NCI-H345 treated with DMSO at 0.1 percent for 48 hours (cell line): ENCODE measurements around the gene SPRR5.

Experiments used
- DNase-seq: peaks from one replicate; lab custom pipeline; 2025; ENCODE audit not compliant: unreplicated experiment; lab: John Stamatoyannopoulos, UW

The SPRR5 gene

GRCh38 chr1:152946651-152947256, at the start of gene SPRR5:
TSS of gene SPRR5 (plus strand) at chr1:152947206. CDS start at chr1:152948555, 1,349 bp downstream.
- no peak for DNase-seq

DNA sequence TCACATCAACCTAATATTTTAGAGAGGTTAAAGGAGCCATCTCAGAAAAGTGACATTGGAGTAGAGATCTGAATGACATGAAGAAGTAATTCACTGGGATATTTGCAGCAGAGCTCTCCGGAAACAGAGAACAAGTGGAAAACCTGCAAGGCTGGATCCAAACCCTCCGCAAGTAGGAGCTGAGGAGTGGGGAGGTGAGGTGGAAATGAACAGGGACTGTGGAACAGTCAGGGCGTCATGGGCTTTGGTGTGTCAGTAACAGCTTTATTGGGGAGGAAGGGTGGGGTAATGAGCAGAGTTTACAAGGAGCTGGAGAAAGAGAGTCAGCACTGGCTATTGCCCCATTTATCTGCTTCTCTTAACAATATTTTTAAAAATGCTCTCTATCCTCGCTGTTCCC, 48.0 kb upstream of the SPRR5 start:
- no peak for DNase-seq

DNA sequence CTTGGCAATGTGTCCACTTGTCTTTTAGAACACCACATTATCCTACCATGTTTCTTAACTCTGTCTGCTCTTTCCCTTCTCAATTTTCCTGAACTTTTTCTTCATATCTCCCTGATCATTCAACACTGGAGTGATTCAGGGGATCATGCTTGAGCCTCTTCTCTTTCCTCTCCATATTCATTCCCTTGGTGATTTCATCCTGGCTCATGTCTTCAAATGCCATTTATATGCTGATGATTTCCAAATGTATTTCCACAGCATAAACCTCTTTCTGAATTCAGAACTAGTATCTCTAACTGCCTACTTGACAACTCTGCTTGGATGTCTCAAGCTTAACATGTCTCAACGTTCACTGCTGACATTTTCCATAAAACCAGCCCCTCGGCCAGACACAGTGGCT, 47.1 kb upstream of the SPRR5 start:
- DNase-seq = no peak

GRCh38 chr1:152901631-152902030, 45.4 kb upstream of the SPRR5 start:
- DNase-seq = no peak

DNA sequence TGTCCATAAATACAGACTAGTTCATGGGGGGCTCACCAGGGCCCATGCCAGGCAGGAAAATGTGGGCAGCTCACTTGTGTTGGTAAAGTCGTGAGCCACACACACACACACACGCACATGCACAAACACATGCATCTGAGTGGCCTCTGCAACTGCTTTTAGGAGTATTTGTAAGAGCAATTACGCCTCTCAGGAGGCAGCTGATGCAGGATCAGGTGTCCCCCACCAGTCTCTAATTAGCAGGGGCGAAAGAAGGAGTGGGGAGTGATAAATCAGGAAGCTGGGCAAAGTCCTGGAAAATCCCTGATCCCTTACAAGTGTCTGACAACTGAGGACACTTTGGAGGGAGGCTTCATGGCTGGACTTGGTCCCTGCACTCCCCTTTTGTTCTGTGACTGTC, 44.4 kb upstream of the SPRR5 start:
- DNase-seq = no peak

DNA sequence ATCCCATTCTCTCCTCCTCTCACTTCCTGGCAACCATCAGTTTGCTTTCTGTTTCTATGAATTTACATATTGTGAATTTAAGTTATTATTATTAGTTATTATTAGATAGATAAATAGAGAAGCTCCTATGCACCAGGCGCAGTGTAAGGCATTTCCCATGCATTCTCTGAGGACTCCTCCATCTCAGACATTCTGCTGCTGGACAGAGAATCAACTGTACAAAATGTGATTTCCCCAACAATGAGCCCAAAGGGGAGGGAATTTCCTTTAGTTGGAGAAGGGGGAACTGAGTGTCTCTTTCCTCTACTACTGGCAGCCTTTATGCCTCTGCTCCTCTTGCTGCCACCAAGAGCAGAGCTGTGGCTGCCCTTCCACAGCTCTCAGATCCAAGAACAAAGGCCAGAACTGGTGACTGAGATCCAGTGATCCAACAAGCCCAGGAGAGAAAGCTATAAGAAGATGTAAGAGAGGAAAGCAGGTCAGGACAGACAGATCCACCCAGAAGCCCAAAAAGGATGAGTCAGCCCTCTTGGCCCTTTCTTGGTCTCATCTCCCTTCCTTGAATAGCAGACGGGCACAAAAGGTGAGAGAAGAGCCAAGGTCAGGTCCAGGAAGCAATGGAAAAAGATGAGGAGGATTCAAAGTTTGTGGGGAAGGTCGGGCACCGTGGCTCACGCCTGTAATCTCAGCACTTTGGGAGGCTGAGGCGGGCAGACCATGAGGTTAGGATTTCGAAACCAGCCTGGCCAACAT, 42.1 kb upstream of the SPRR5 start:
- DNase-seq = no peak

- DNase-seq = no peak
Observed at GRCh38 chr1:152906023-152906565, 40.9 kb upstream of the SPRR5 start.

- no peak for DNase-seq
Observed at GRCh38 chr1:152907686-152908601, 39.1 kb upstream of the SPRR5 start, which contains the start of gene IVL. TSS of gene IVL (plus strand) at chr1:152908546. CDS start at chr1:152909798, 1,252 bp downstream.

- DNase-seq = no peak
Observed at GRCh38 chr1:152909206-152909605, 37.8 kb upstream of the SPRR5 start.

DNA sequence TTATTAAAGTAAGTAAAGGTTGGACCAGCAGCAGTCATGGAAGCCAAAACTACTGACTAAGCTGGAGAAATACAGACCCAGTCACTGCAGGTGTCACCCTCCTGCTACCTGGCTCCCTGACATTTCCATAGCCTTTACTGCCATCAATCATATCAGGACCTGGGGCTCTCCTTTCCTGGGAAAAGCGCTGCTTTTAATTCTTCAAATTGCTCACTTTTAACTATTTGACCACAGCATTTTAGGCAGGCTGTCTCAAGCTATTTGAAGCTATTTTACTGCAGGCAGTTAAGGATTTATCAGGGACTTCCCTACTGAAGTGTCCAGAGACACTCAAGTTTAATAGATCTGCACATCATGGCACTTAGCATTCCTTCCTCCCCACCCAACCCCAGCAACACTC, 34.5 kb upstream of the SPRR5 start:
- DNase-seq = no peak

GRCh38 chr1:152912900-152913299, 34.1 kb upstream of the SPRR5 start:
- no peak for DNase-seq

DNA sequence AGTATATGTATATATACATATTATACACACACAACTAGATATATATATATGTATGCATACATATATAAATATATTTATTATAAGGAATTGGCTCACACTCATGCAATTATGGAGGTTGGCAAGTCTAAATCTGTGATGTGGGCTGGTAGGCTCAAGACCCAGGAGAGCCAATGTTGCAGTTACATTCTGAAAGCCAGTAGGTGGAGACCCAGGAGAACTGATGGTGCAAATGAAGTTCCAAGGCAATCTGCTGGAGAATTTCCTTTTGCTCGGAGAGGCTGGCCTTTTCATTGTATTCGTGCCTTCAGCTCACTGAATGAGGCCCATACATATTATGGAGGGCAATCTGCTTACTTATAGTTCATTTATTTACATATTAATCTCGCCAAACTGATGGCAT, 29.2 kb upstream of the SPRR5 start:
- peak; percentile 55 for DNase-seq

GRCh38 chr1:152919071-152919470, 27.9 kb upstream of the SPRR5 start:
- DNase-seq = no peak

DNA sequence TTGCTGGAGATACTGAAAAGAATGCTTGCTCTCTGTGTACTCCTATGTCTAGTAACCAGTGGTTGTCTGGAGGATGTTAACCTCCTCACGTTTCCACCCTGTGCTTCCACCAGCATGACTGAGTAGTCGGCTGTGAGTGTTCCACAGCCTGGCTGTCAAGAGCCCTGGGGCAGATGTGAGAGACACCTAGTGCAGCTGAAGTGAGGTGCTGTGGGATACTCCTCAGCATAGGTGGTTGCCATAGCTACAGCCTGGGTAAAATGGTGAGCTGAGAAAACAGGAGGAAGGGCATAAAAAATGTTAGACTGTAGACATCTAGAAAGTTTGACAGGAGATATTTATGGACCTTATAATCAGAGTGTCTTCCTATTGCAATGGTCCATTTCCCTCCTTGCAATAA, 22.8 kb upstream of the SPRR5 start:
- no peak for DNase-seq

DNA sequence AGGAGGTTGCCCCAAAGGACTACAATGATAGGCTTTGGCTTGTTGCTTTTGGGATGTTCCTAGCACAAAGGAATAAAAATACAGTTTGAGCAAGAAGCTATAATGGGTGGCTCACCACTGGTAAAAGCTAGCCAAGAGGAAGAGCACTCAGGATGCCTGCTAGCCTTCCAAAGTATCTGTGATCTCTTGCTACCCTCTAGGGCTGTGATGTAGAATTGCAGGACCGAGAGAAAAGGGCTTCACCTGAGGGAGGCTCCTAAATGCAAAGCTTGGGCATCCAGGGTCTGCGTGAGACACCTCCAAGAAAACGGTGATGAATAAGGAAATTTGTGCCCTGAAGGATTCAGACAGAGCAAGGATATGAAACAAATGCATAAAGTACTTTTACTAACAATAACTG, 20.9 kb upstream of the SPRR5 start:
- no peak for DNase-seq

GRCh38 chr1:152928671-152929070, 18.3 kb upstream of the SPRR5 start:
- DNase-seq = no peak

DNA sequence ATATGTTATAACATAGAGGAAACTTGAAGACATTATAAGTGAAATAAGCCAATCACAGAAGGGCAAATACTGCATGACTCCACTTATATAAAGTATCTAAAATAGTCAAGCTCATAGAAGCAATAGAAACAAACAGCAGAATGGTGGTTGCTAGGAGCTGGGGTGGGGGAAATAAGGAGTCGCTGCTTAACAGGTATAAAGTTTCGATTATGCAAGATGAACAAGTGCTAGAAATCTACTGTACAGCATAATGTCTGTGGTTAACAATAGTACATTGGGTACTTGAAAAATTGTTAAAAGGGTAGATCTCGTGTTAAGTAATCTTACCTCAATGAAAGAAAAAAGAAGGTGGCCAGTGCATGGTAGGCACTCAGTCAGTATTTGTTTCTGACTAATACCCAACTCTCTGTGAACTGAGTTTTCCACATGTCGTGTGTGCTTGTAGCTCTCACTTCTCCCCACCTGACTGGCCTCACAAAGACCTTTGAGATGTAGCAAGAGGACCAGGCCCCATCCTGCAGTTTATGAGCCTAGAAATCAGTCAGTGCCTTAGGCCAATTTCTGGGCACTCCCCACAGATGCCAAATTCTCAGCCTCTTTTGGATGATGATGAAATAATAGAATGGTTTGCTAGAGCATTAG, 14.7 kb upstream of the SPRR5 start:
- no peak for DNase-seq

DNA sequence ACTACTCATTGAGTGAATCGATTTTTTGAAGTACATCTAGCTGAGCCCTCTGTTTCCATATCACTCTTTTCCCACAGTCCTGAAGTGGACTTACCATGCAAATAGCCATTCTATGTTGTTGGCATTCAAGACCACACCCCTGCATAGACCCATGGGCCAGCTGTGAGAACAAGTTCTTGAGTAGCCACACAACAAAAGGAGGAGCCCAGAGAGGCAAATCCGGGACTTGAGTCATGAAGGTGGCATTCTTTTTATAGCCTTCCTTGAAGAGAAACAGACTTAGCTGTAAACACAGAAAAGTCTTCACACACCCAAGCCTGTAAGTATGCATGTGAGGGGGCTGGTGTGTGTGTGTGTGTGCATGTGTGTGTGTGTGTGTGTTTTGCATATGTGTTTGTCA, 13.8 kb upstream of the SPRR5 start:
- no peak for DNase-seq

- DNase-seq = no peak
Observed at GRCh38 chr1:152940614-152941013, 6.4 kb upstream of the SPRR5 start.

DNA sequence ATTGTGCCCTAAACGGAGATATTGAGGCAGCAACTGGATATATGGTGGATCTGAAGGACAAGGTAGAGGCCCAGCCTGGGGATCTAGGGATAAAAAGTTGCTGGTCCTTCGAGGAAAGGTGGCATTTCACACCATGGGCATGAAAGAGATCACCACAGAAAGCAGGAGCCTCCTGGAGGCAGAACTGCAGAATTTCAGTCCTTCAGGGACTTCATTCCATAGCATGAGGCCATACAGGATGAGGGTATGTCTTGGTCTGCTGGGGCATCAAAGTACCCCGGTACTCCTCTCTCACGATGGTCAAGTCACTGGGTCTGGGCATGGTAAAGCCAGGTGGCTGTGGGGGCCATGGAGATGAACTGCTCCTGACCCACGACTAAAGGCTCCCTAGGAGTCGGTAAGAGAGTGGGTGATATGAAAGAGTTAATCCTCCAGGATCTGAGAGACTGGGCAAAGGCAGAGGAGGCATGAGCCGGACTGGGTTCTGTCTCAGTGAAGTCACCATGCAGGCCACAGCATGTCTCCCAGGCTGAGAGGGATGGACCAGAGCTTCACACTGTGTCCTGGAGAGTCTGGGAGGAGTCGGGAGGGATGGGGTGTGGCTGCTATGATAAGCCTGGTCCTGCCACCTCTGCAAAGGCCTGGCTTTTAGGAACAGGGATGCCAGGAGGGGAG, 5.8 kb upstream of the SPRR5 start:
- no peak for DNase-seq
